H9 (cell line): ENCODE results near the gene SCNN1B. TPM values are rescaled to one million over a fixed set of nuclear protein-coding genes. Genes with fewer than 3 reads are reported as not detected.

Experiments used
- DNase-seq: peaks from one replicate; pipeline ENCODE4 v3.0.0-alpha.2; 2017
- H2AFZ ChIP-seq: one replicate; pipeline ENCODE4 v1.6.1; 2013; ENCODE audit warnings: mild to moderate bottlenecking, low read length, control low read depth, moderate library complexity
- H2AK5ac ChIP-seq: 2 replicates; pipeline ENCODE4 v1.6.1; 2013; ENCODE audit warnings: low read length, control low read depth, mixed read lengths; ENCODE audit not compliant: insufficient read length
- H2BK120ac ChIP-seq: one replicate; pipeline ENCODE4 v1.6.1; 2013; ENCODE audit warnings: low read depth, mild to moderate bottlenecking, low read length, control low read depth, inconsistent platforms; ENCODE audit not compliant: poor library complexity, severe bottlenecking
- H2BK12ac ChIP-seq: 2 replicates; pipeline ENCODE4 v1.6.1; 2013; ENCODE audit warnings: low read length, control low read depth, mixed read lengths, low read depth; ENCODE audit not compliant: insufficient read length
- H2BK15ac ChIP-seq: 2 replicates; pipeline ENCODE4 v1.6.1; 2013; ENCODE audit warnings: low read depth, low read length, control low read depth
- H2BK20ac ChIP-seq: one replicate; pipeline ENCODE4 v1.6.1; 2013; ENCODE audit warnings: low read depth, mild to moderate bottlenecking, low read length, control low read depth, inconsistent platforms; ENCODE audit not compliant: poor library complexity, severe bottlenecking
- H2BK5ac ChIP-seq: 2 replicates; pipeline ENCODE4 v1.6.1; 2013; ENCODE audit warnings: low read length, control low read depth, mixed read lengths; ENCODE audit not compliant: insufficient read length
- H3K14ac ChIP-seq: 2 replicates; pipeline ENCODE4 v1.6.1; 2013; ENCODE audit warnings: low read length, control low read depth; ENCODE audit not compliant: insufficient read depth
- H3K18ac ChIP-seq: 2 replicates; pipeline ENCODE4 v1.6.1; 2013; ENCODE audit warnings: low read depth, mild to moderate bottlenecking, mixed read lengths, low read length, control low read depth; ENCODE audit not compliant: insufficient read length
- H3K23ac ChIP-seq: 2 replicates; pipeline ENCODE4 v1.6.1; 2013; ENCODE audit warnings: low read length, control low read depth, mixed read lengths, low read depth; ENCODE audit not compliant: insufficient read length
- H3K23me2 ChIP-seq: 2 replicates; pipeline ENCODE4 v1.6.1; 2013; ENCODE audit warnings: low read depth, mild to moderate bottlenecking, mixed read lengths, low read length, control low read depth; ENCODE audit not compliant: insufficient read length, poor library complexity, severe bottlenecking
- H3K27ac ChIP-seq: 2 replicates; pipeline ENCODE4 v1.5.1; 2013; ENCODE audit warnings: low read length, control low read depth, mixed read lengths, low read depth; ENCODE audit not compliant: insufficient read length
- H3K27me3 ChIP-seq: 2 replicates; pipeline ENCODE4 v1.6.1; 2013; ENCODE audit warnings: low read length, control low read depth, inconsistent platforms; ENCODE audit not compliant: insufficient read depth
- H3K4ac ChIP-seq: 2 replicates; pipeline ENCODE4 v1.6.1; 2013; ENCODE audit warnings: low read depth, mild to moderate bottlenecking, control low read depth, inconsistent platforms, low read length, moderate library complexity
- H3K4me1 ChIP-seq: 2 replicates; pipeline ENCODE4 v1.6.1; 2013; ENCODE audit warnings: low read length, control low read depth, inconsistent platforms; ENCODE audit not compliant: insufficient read depth
- H3K4me2 ChIP-seq: 2 replicates; pipeline ENCODE4 v1.6.1; 2013; ENCODE audit warnings: low read length, control low read depth, mixed read lengths; ENCODE audit not compliant: insufficient read length, insufficient read depth
- H3K56ac ChIP-seq: 2 replicates; pipeline ENCODE4 v1.6.1; 2013; ENCODE audit warnings: low read depth, mild to moderate bottlenecking, mixed read lengths, low read length, control low read depth; ENCODE audit not compliant: insufficient read length
- H3K79me1 ChIP-seq: 2 replicates; pipeline ENCODE4 v1.6.1; 2013; ENCODE audit warnings: low read depth, mild to moderate bottlenecking, moderate library complexity, low read length, control low read depth, inconsistent platforms; ENCODE audit not compliant: insufficient read depth, poor library complexity, severe bottlenecking
- H3K79me2 ChIP-seq: 2 replicates; pipeline ENCODE4 v1.6.1; 2013; ENCODE audit warnings: low read length, control low read depth, inconsistent platforms; ENCODE audit not compliant: insufficient read depth
- H3K9ac ChIP-seq: 2 replicates; pipeline ENCODE4 v1.6.1; 2013; ENCODE audit warnings: low read length, control low read depth, mixed read lengths; ENCODE audit not compliant: insufficient read length; ENCODE audit errors: extremely low read depth
- H3K9me3 ChIP-seq: one replicate; pipeline ENCODE4 v1.6.1; 2013; ENCODE audit warnings: low read depth, low read length, inconsistent platforms; ENCODE audit not compliant: control insufficient read depth
- H3T11ph ChIP-seq: one replicate; pipeline ENCODE4 v1.6.1; 2013; ENCODE audit warnings: mild to moderate bottlenecking, low read length, control low read depth, inconsistent platforms
- H4K20me1 ChIP-seq: one replicate; pipeline ENCODE4 v1.6.1; 2013; ENCODE audit not compliant: control insufficient read depth, insufficient read length, insufficient read depth
- H4K5ac ChIP-seq: 2 replicates; pipeline ENCODE4 v1.6.1; 2013; ENCODE audit warnings: low read depth, mild to moderate bottlenecking, mixed read lengths, low read length, control low read depth; ENCODE audit not compliant: insufficient read length
- H4K8ac ChIP-seq: replicated peaks from 2 replicates; pipeline ENCODE4 v1.6.1; 2013; ENCODE audit warnings: low read length, control low read depth, mixed read lengths, low read depth; ENCODE audit not compliant: insufficient read length
- H4K91ac ChIP-seq: 2 replicates; pipeline ENCODE4 v1.6.1; 2013; ENCODE audit warnings: low read depth, mild to moderate bottlenecking, moderate library complexity, mixed read lengths, low read length, control low read depth; ENCODE audit not compliant: insufficient read length
- H3K27ac Mint-ChIP-seq, 3 experiments: 2 replicates in 2 of 3; 3 replicates in 1 of 3; pipeline ENCODE4 v1.8.0; 2020 to 2021; ENCODE audit warnings: mixed read lengths in 3 of 3, mild to moderate bottlenecking in 1 of 3, moderate library complexity in 1 of 3
- H3K27me3 Mint-ChIP-seq: 2 replicates; pipeline ENCODE4 v1.8.0; 2021; ENCODE audit warnings: low read depth, mild to moderate bottlenecking, moderate library complexity, mixed read lengths
- H3K36me3 Mint-ChIP-seq, 3 experiments: 2 replicates in 2 of 3; 3 replicates in 1 of 3; pipeline ENCODE4 v1.8.0; 2020 to 2021; ENCODE audit warnings: low read depth in 3 of 3, mixed read lengths in 3 of 3; ENCODE audit not compliant: insufficient read depth in 1 of 3
- H3K4me1 Mint-ChIP-seq, 2 experiments: 2 replicates each; pipeline ENCODE4 v1.8.0; 2020; ENCODE audit warnings: mixed read lengths in 2 of 2
- H3K4me3 Mint-ChIP-seq, 2 experiments: 2 replicates in 1 of 2; 3 replicates in 1 of 2; pipeline ENCODE4 v1.8.0; 2020 to 2021; ENCODE audit warnings: mild to moderate bottlenecking in 2 of 2, mixed read lengths in 2 of 2, moderate library complexity in 1 of 2
- H3K9me3 Mint-ChIP-seq, 2 experiments: 2 replicates in 1 of 2; 3 replicates in 1 of 2; pipeline ENCODE4 v1.8.0; 2020; ENCODE audit warnings: mild to moderate bottlenecking in 2 of 2, mixed read lengths in 2 of 2, moderate library complexity in 1 of 2
- CTCF ChIP-seq: fragments of 200-600 bp; sonication (generic); conservative IDR thresholded peaks from 3 replicates; pipeline ENCODE4 v1.8.0; 2021; ENCODE audit warnings: antibody characterized with exemption, mild to moderate bottlenecking
- WGBS: extraction: QIAGEN DNeasy Blood & Tissue Kit; methylation state at CpG from one replicate; pipeline ENCODE4 v1.1.7; 2013; ENCODE audit warnings: missing lambda C conversion rate, low lambda C conversion rate, mixed read lengths; ENCODE audit not compliant: insufficient read length; ENCODE audit errors: extremely low coverage; 5-methylcytosine and 5-hydroxymethylcytosine counted together
- total RNA-seq: library from RNA; stranded (reverse); gene quantifications from 2 replicates; pipeline ENCODE4 v1.2.1, GENCODE V29; 2021

The SCNN1B gene
- total RNA-seq, 1 experiment from 2014 or later: 0.11 TPM

GRCh38 chr16:23357761-23358290 is 55.7 kb downstream of the SCNN1B start:
- Mint-ChIP-seq H3K4me3 (no peak overlapping the region), H3K27me3 (no peaks in the 10 kb centered on the region), H3K27ac (no peak overlapping the region), H3K9me3 (no peaks in the 10 kb centered on the region), H3K36me3 (no peaks in the 10 kb centered on the region), H3K4me1 (0 out of 4 replicates have a peak, but pooled peaks cover 0 to 2% of the 10 kb centered on the region in 2 experiments)
- no CpG with 5 or more reads among the region's 8 CpGs for WGBS
- Histone ChIP-seq H2AK5ac (no peak overlapping the region), H3K27me3 (no peaks in the 10 kb centered on the region), H3K4me1 (no peaks in the 10 kb centered on the region), H3K9ac (no peak overlapping the region), H2BK120ac (no peak overlapping the region), H4K91ac (no peak overlapping the region), H3K79me2 (no peaks in the 10 kb centered on the region), H2BK12ac (no peak overlapping the region), H3K4ac (no peak overlapping the region), H3K79me1 (no peaks in the 10 kb centered on the region), H3K14ac (no peak overlapping the region), H4K5ac (no peak overlapping the region), H3K23ac (no peak overlapping the region), H4K20me1 (no peaks in the 10 kb centered on the region), H2BK15ac (no peak overlapping the region), H4K8ac (no peak overlapping the region), H3K4me2 (no peak overlapping the region), H3K27ac (no peak overlapping the region), H3K56ac (no peak overlapping the region), H2BK20ac (no peak overlapping the region), H3K9me3 (no peaks in the 10 kb centered on the region), H2AFZ (no peak overlapping the region), H3K23me2 (no peaks in the 10 kb centered on the region), H3K18ac (no peak overlapping the region), H3T11ph (no peak overlapping the region), H2BK5ac (no peak overlapping the region)
- TF ChIP-seq CTCF: no peak
- no peak for DNase-seq
